GM23338 (cell line): ENCODE data around the gene EHD1. TPM values are rescaled to one million over a fixed set of nuclear protein-coding genes. Genes with fewer than 3 reads are reported as not detected.

Experiments used
- ATAC-seq: fragments of 200-7000 bp; cut with Tn5 transposase; 3 replicates; pipeline ENCODE4 v1.9.1; 2020
- DNase-seq: peaks from one replicate; pipeline ENCODE4 v3.0.0-alpha.2; 2015; ENCODE audit warnings: low spot score
- H2AFZ ChIP-seq: fragments of 200-600 bp; sonication (generic); 2 replicates; pipeline ENCODE4 v1.8.0; 2016; ENCODE audit warnings: antibody characterized with exemption, mild to moderate bottlenecking, moderate library complexity
- H3F3A ChIP-seq: fragments of 200-600 bp; sonication (generic); replicated peaks from 2 replicates; pipeline ENCODE4 v1.8.0; 2017; ENCODE audit warnings: antibody characterized with exemption, mixed run types, low read depth
- H3K27ac ChIP-seq: fragments of 200-600 bp; sonication (generic); 2 replicates; pipeline ENCODE4 v1.6.1; 2016; ENCODE audit warnings: low read depth
- H3K27me3 ChIP-seq: fragments of 200-600 bp; sonication (generic); 2 replicates; pipeline ENCODE4 v1.8.0; 2016; ENCODE audit warnings: mild to moderate bottlenecking, mixed run types, moderate library complexity; ENCODE audit not compliant: insufficient read depth
- H3K36me3 ChIP-seq: fragments of 200-600 bp; sonication (generic); 2 replicates; pipeline ENCODE4 v1.8.0; 2016; ENCODE audit warnings: mild to moderate bottlenecking; ENCODE audit not compliant: insufficient read depth
- H3K4me1 ChIP-seq: fragments of 200-600 bp; sonication (generic); 2 replicates; pipeline ENCODE4 v1.8.0; 2016; ENCODE audit warnings: mild to moderate bottlenecking, moderate library complexity; ENCODE audit not compliant: insufficient read depth
- H3K4me2 ChIP-seq: fragments of 200-600 bp; sonication (generic); 2 replicates; pipeline ENCODE4 v1.7.1; 2017; ENCODE audit warnings: mixed run types
- H3K4me3 ChIP-seq: fragments of 200-600 bp; sonication (generic); 2 replicates; pipeline ENCODE4 v1.6.1; 2016; ENCODE audit warnings: mixed run types
- H3K79me2 ChIP-seq: fragments of 200-600 bp; sonication (generic); replicated peaks from 2 replicates; pipeline ENCODE4 v1.8.0; 2017; ENCODE audit warnings: mild to moderate bottlenecking; ENCODE audit not compliant: insufficient read depth
- H3K9me2 ChIP-seq: fragments of 200-600 bp; sonication (generic); 2 replicates; pipeline ENCODE4 v1.8.0; 2017; ENCODE audit not compliant: insufficient read depth
- H4K20me1 ChIP-seq: fragments of 200-600 bp; sonication (generic); replicated peaks from 2 replicates; pipeline ENCODE4 v1.8.0; 2017; ENCODE audit warnings: mild to moderate bottlenecking; ENCODE audit not compliant: insufficient read depth
- H3K27ac Mint-ChIP-seq: 2 replicates; pipeline ENCODE4 v1.8.0; 2020; ENCODE audit warnings: inconsistent platforms, mild to moderate bottlenecking, moderate library complexity, mixed read lengths
- H3K27me3 Mint-ChIP-seq: 3 replicates; pipeline ENCODE4 v1.8.0; 2022; ENCODE audit warnings: low read depth, mild to moderate bottlenecking, moderate library complexity, mixed read lengths, inconsistent platforms; ENCODE audit not compliant: insufficient read depth, poor library complexity
- H3K36me3 Mint-ChIP-seq: 3 replicates; pipeline ENCODE4 v1.8.0; 2021; ENCODE audit warnings: low read depth, mild to moderate bottlenecking, inconsistent platforms, moderate library complexity, mixed read lengths
- H3K4me1 Mint-ChIP-seq: 3 replicates; pipeline ENCODE4 v1.8.0; 2020; ENCODE audit warnings: mild to moderate bottlenecking, inconsistent platforms, mixed read lengths
- H3K4me3 Mint-ChIP-seq: 3 replicates; pipeline ENCODE4 v1.8.0; 2021; ENCODE audit warnings: moderate library complexity, mild to moderate bottlenecking, inconsistent platforms, mixed read lengths
- H3K9me3 Mint-ChIP-seq: 3 replicates; pipeline ENCODE4 v1.8.0; 2020; ENCODE audit warnings: moderate library complexity, mild to moderate bottlenecking, inconsistent platforms, mixed read lengths
- CREB1 ChIP-seq: fragments of 250-450 bp; sonication (Bioruptor Pico); IDR thresholded peaks from 2 replicates; pipeline ENCODE4 v1.5.0; 2020; ENCODE audit warnings: low read depth, mild to moderate bottlenecking, moderate library complexity
- EZH2phosphoT487 ChIP-seq: fragments of 200-600 bp; sonication (generic); IDR thresholded peaks from one replicate; pipeline ENCODE4 v1.8.1; 2018; ENCODE audit warnings: antibody characterized with exemption; ENCODE audit not compliant: unreplicated experiment
- STAT1 ChIP-seq: IDR thresholded peaks from one replicate; pipeline ENCODE4 v1.6.1; 2016; ENCODE audit warnings: antibody characterized with exemption; ENCODE audit not compliant: unreplicated experiment
- ZNF114 ChIP-seq: fragments of 250-450 bp; sonication (Bioruptor Pico); IDR thresholded peaks from 2 replicates; pipeline ENCODE4 v1.5.0; 2020; ENCODE audit warnings: mild to moderate bottlenecking, moderate library complexity
- ZNF331 ChIP-seq: fragments of 250-450 bp; sonication (Bioruptor Pico); IDR thresholded peaks from 2 replicates; pipeline ENCODE4 v1.5.0; 2020; ENCODE audit warnings: low read depth, mild to moderate bottlenecking, moderate library complexity
- polyA plus RNA-seq: library from polyadenylated mRNA; unstranded; fragments of >200 nt; fragmentation: Nextera tagmentation; extraction: Ambion mirVana; gene quantifications from 2 replicates; pipeline ENCODE4 v1.2.1, GENCODE V29; 2016
- total RNA-seq: library from RNA; depleted of rRNA; stranded (reverse); fragments of >200 nt; shearing (Covaris generic); gene quantifications from 2 replicates; pipeline ENCODE4 v1.2.3, GENCODE V29; 2014
- TF ChIP-seq, protein P1 (sequence below): IDR thresholded peaks from one replicate; pipeline ENCODE4 v1.6.1; 2018; ENCODE audit warnings: antibody characterized with exemption; ENCODE audit not compliant: unreplicated experiment
- TF ChIP-seq, protein P2 (sequence below): fragments of 250-450 bp; sonication (Bioruptor Pico); IDR thresholded peaks from 2 replicates; pipeline ENCODE4 v1.5.0; 2020; ENCODE audit warnings: mild to moderate bottlenecking, moderate library complexity
- TF ChIP-seq, protein P3 (sequence below), 2 experiments: fragments of 200-600 bp in 1 of 2; sonication (generic) in 1 of 2; conservative IDR thresholded peaks; 2 replicates each; pipeline versions ENCODE4 v1.5.1 to v1.6.1; 2016 to 2017; ENCODE audit warnings: antibody characterized with exemption in 2 of 2, low read depth in 2 of 2, mild to moderate bottlenecking in 2 of 2, moderate library complexity in 1 of 2

Gene EHD1
- total and polyA plus RNA-seq, 2 experiments from 2014 or later = 16.7 to 69.7 TPM

DNA sequence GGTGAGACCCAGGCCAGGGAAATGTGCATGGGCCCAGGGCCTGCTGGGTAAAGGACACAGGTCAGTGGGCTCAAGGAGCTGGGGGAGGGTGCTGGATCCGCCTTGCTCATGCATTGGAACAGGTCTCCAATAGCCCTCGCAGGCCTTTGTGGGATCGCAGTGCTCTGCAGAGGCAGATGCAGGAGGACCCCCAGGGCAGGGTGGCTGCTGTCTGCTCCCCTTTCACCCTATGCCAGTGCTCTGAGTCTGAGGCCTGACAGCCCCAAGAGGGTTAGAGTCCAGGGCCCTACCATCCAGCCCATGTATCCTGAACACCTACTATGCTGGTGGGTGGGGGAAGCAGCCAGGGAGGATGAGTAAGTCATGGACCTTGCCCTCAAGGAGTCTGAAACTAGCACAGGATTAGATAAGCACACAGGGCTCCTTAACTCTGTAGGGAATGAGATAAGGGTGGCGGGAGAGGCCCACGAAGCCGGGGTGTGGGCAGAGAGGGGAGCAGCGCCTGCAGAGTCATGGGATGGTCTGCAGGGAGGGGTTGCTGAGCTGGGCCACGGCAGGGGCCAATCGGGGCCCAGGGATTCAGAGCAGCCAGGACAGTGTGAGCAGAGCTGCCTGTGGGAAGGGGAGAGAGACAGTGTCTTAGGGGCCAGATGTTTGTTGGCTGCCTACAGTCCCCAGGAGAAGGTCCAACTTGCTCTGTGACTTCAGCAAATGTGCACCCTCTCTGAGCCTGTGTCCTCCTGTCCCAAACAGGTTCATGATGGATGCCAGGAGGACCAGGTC, 10.5 kb upstream of the EHD1 start:
- H3K27me3 Mint-ChIP-seq = peaks cover 6% of the 10 kb centered on the region
- H3K4me3 ChIP-seq = no peak overlapping the region
- peaks cover 15% of the 10 kb centered on the region for H3K4me1 Mint-ChIP-seq
- H3K9me2 ChIP-seq = no peaks in the 10 kb centered on the region
- H2AFZ ChIP-seq = peak overlapping the region; percentile 98
- no peaks in the 10 kb centered on the region for H3K27me3 ChIP-seq
- H3K9me3 Mint-ChIP-seq = no peaks in the 10 kb centered on the region
- H3K36me3 Mint-ChIP-seq = no peaks in the 10 kb centered on the region; the same call in 2 of the 3 replicates
- no peak overlapping the region for H3K27ac Mint-ChIP-seq
- H3K4me3 Mint-ChIP-seq = no peak overlapping the region
- H4K20me1 ChIP-seq = no peaks in the 10 kb centered on the region
- no peaks in the 10 kb centered on the region for H3K79me2 ChIP-seq
- ATAC-seq (peak; percentile 37), DNase-seq (no peak)
- H3K4me1 ChIP-seq = peaks cover 16% of the 10 kb centered on the region; the same call in 1 of the 2 replicates
- 0 out of 2 replicates have a peak, but pooled peaks cover 2% of the 10 kb centered on the region for H3F3A ChIP-seq
- no peak overlapping the region for H3K4me2 ChIP-seq
- no peak overlapping the region for H3K27ac ChIP-seq
- no peaks in the 10 kb centered on the region for H3K36me3 ChIP-seq
- no peak for TF ChIP-seq STAT1

DNA sequence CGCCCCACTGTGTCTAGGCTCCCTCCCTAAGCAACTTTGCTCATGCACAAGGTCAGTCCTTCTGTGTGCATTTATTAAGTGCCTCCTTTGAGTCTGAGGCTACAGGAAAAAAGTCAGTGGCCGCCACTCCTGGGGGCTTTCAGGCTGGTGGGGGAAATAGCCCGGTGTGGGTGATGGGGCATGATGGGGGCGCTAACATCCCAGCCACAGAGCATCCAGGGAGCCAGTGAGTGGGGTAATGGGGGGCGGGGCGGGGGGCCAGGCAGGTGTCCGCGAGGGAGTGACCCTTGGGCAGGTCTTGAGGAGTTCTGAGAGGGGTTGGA, 9.9 kb upstream of the EHD1 start:
- Histone ChIP-seq H3F3A (0 out of 2 replicates have a peak, but pooled peaks cover 2% of the 10 kb centered on the region), H3K4me2 (peak overlapping the region; percentile 91), H3K27me3 (no peaks in the 10 kb centered on the region), H3K27ac (peak overlapping the region; percentile 20; the same call in 1 of the 2 replicates), H3K36me3 (no peaks in the 10 kb centered on the region), H3K4me1 (peaks cover 16% of the 10 kb centered on the region; the same call in 1 of the 2 replicates), H3K9me2 (no peaks in the 10 kb centered on the region), H2AFZ (peak overlapping the region; percentile 98), H4K20me1 (no peaks in the 10 kb centered on the region), H3K79me2 (no peaks in the 10 kb centered on the region), H3K4me3 (peak overlapping the region; percentile 46)
- DNase-seq = no peak
- ATAC-seq = no peak
- H3K27ac Mint-ChIP-seq = no peak overlapping the region
- H3K36me3 Mint-ChIP-seq = no peaks in the 10 kb centered on the region; the same call in 2 of the 3 replicates
- H3K9me3 Mint-ChIP-seq = no peaks in the 10 kb centered on the region
- peaks cover 15% of the 10 kb centered on the region for H3K4me1 Mint-ChIP-seq
- peaks cover 5% of the 10 kb centered on the region for H3K27me3 Mint-ChIP-seq
- H3K4me3 Mint-ChIP-seq = peak overlapping the region; percentile 65
- TF ChIP-seq STAT1 = no peak
- TF ChIP-seq, protein P1, sequence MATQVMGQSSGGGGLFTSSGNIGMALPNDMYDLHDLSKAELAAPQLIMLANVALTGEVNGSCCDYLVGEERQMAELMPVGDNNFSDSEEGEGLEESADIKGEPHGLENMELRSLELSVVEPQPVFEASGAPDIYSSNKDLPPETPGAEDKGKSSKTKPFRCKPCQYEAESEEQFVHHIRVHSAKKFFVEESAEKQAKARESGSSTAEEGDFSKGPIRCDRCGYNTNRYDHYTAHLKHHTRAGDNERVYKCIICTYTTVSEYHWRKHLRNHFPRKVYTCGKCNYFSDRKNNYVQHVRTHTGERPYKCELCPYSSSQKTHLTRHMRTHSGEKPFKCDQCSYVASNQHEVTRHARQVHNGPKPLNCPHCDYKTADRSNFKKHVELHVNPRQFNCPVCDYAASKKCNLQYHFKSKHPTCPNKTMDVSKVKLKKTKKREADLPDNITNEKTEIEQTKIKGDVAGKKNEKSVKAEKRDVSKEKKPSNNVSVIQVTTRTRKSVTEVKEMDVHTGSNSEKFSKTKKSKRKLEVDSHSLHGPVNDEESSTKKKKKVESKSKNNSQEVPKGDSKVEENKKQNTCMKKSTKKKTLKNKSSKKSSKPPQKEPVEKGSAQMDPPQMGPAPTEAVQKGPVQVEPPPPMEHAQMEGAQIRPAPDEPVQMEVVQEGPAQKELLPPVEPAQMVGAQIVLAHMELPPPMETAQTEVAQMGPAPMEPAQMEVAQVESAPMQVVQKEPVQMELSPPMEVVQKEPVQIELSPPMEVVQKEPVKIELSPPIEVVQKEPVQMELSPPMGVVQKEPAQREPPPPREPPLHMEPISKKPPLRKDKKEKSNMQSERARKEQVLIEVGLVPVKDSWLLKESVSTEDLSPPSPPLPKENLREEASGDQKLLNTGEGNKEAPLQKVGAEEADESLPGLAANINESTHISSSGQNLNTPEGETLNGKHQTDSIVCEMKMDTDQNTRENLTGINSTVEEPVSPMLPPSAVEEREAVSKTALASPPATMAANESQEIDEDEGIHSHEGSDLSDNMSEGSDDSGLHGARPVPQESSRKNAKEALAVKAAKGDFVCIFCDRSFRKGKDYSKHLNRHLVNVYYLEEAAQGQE = no peak
- no peak for TF ChIP-seq ZNF331
- TF ChIP-seq EZH2phosphoT487 = no peak
- TF ChIP-seq ZNF114 (CRISPR knock-in tag) = no peak
- TF ChIP-seq, protein P2, sequence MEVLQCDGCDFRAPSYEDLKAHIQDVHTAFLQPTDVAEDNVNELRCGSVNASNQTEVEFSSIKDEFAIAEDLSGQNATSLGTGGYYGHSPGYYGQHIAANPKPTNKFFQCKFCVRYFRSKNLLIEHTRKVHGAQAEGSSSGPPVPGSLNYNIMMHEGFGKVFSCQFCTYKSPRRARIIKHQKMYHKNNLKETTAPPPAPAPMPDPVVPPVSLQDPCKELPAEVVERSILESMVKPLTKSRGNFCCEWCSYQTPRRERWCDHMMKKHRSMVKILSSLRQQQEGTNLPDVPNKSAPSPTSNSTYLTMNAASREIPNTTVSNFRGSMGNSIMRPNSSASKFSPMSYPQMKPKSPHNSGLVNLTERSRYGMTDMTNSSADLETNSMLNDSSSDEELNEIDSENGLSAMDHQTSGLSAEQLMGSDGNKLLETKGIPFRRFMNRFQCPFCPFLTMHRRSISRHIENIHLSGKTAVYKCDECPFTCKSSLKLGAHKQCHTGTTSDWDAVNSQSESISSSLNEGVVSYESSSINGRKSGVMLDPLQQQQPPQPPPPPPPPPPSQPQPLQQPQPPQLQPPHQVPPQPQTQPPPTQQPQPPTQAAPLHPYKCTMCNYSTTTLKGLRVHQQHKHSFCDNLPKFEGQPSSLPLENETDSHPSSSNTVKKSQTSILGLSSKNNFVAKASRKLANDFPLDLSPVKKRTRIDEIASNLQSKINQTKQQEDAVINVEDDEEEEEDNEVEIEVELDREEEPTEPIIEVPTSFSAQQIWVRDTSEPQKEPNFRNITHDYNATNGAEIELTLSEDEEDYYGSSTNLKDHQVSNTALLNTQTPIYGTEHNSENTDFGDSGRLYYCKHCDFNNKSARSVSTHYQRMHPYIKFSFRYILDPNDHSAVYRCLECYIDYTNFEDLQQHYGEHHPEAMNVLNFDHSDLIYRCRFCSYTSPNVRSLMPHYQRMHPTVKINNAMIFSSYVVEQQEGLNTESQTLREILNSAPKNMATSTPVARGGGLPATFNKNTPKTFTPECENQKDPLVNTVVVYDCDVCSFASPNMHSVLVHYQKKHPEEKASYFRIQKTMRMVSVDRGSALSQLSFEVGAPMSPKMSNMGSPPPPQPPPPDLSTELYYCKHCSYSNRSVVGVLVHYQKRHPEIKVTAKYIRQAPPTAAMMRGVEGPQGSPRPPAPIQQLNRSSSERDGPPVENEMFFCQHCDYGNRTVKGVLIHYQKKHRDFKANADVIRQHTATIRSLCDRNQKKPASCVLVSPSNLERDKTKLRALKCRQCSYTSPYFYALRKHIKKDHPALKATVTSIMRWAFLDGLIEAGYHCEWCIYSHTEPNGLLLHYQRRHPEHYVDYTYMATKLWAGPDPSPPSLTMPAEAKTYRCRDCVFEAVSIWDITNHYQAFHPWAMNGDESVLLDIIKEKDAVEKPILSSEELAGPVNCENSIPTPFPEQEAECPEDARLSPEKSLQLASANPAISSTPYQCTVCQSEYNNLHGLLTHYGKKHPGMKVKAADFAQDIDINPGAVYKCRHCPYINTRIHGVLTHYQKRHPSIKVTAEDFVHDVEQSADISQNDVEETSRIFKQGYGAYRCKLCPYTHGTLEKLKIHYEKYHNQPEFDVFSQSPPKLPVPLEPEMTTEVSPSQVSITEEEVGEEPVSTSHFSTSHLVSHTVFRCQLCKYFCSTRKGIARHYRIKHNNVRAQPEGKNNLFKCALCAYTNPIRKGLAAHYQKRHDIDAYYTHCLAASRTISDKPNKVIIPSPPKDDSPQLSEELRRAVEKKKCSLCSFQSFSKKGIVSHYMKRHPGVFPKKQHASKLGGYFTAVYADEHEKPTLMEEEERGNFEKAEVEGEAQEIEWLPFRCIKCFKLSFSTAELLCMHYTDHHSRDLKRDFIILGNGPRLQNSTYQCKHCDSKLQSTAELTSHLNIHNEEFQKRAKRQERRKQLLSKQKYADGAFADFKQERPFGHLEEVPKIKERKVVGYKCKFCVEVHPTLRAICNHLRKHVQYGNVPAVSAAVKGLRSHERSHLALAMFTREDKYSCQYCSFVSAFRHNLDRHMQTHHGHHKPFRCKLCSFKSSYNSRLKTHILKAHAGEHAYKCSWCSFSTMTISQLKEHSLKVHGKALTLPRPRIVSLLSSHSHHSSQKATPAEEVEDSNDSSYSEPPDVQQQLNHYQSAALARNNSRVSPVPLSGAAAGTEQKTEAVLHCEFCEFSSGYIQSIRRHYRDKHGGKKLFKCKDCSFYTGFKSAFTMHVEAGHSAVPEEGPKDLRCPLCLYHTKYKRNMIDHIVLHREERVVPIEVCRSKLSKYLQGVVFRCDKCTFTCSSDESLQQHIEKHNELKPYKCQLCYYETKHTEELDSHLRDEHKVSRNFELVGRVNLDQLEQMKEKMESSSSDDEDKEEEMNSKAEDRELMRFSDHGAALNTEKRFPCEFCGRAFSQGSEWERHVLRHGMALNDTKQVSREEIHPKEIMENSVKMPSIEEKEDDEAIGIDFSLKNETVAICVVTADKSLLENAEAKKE = no peak
- TF ChIP-seq, protein P3, sequence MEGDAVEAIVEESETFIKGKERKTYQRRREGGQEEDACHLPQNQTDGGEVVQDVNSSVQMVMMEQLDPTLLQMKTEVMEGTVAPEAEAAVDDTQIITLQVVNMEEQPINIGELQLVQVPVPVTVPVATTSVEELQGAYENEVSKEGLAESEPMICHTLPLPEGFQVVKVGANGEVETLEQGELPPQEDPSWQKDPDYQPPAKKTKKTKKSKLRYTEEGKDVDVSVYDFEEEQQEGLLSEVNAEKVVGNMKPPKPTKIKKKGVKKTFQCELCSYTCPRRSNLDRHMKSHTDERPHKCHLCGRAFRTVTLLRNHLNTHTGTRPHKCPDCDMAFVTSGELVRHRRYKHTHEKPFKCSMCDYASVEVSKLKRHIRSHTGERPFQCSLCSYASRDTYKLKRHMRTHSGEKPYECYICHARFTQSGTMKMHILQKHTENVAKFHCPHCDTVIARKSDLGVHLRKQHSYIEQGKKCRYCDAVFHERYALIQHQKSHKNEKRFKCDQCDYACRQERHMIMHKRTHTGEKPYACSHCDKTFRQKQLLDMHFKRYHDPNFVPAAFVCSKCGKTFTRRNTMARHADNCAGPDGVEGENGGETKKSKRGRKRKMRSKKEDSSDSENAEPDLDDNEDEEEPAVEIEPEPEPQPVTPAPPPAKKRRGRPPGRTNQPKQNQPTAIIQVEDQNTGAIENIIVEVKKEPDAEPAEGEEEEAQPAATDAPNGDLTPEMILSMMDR (conservative IDR thresholded peaks at IDR 0.05; ENCODE audit: low read depth in 2 of 2) = no peak
- TF ChIP-seq CREB1 (CRISPR knock-in tag) = no peak
